NCI-H748 (cell line): ENCODE data around the gene GRID2IP.
A peak's percentile ranks its signal among the peaks of the same experiment; 100 is the strongest.
"Not testable (repeated sequence)": the region's sequence is repeated elsewhere in the genome, so short reads cannot be mapped to it uniquely, and the experiment has no call there.

Source experiments
- DNase-seq: peaks from one replicate; lab custom pipeline; 2025; ENCODE audit not compliant: unreplicated experiment; lab: John Stamatoyannopoulos, UW

GRID2IP gene

DNA sequence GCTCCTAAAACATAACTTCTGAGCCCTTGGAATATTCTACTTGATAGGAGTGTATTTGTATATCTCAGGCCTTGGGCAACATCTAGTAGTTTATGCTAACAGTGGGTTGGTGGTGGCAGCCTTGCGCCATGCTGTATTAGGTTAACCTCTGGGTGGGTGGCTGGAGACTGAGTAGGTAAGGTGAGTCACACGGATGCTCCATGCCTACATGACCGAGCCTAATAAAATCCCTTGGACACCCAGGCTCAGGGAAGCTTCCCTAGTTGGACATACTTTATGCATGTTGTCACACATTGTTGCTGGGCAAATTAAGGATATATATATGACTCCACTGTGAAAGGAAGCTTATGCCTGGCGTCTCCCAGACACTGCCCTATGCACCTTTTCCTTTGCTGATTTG, 97.5 kb downstream of the GRID2IP start:
- no peak for DNase-seq

- DNase-seq = no peak
Measured at GRCh38 chr7:6451224-6451705, 100.0 kb downstream of the GRID2IP start.

GRCh38 chr7:6450591-6450990, 100.7 kb downstream of the GRID2IP start:
- DNase-seq = not testable (repeated sequence)

DNA sequence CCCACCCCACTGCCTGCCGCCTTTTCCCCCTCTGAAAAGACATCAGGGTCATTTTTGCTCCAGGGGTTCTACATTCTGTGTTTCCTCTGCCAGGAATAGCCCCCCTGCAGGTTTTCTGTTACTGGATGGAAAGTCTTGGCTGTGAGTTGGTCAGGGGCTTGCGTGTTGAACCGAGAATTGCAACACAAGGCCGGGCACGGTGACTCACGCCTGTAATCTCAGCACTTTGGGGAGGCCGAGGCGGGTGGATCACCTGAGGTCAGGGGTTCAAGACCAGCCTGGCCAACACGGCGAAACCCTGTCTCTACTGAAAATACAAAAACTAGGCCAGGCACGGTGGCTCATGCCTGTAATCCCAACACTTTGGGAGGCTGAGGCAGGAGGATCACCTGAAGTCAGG, 101.4 kb downstream of the GRID2IP start:
- not testable (repeated sequence) for DNase-seq

- DNase-seq = no peak
Measured at GRCh38 chr7:6448943-6449543, 102.2 kb downstream of the GRID2IP start.

GRCh38 chr7:6447581-6448199, 103.6 kb downstream of the GRID2IP start, which contains the start of gene DAGLB:
DAGLB (minus strand) TSS chr7:6447954; CDS start chr7:6447842, 112 bp downstream.
- peak; percentile 92 for DNase-seq
